Fibroblast of lung (primary cell): ENCODE measurements around the gene EDA. TPM values are rescaled to one million over a fixed set of nuclear protein-coding genes. Genes with fewer than 3 reads are reported as not detected.
A peak's percentile ranks its signal among the peaks of the same experiment; 100 is the strongest.

ENCODE experiments used
- DNase-seq, 2 donors: peaks; one replicate each; pipeline versions ENCODE4 v3.0.0 to v3.0.0-alpha.2; 2010; ENCODE audit warnings: low read depth in 2 of 2
- H2AFZ ChIP-seq: 2 replicates; pipeline ENCODE4 v1.5.1; 2012; ENCODE audit warnings: low read length, control low read depth, inconsistent platforms
- H3K27ac ChIP-seq: 2 replicates; pipeline ENCODE4 v1.5.1; 2011; ENCODE audit warnings: low read length, control low read depth; ENCODE audit not compliant: insufficient read depth
- H3K27me3 ChIP-seq: 2 replicates; pipeline ENCODE4 v1.5.1; 2011; ENCODE audit warnings: mild to moderate bottlenecking, low read length; ENCODE audit not compliant: control insufficient read depth, insufficient read depth
- H3K36me3 ChIP-seq: 2 replicates; pipeline ENCODE4 v1.5.1; 2011; ENCODE audit warnings: low read length; ENCODE audit not compliant: control insufficient read depth, insufficient read depth
- H3K4me1 ChIP-seq: 2 replicates; pipeline ENCODE4 v1.5.1; 2011; ENCODE audit warnings: low read length; ENCODE audit not compliant: control insufficient read depth, insufficient read depth; ENCODE audit errors: extremely low read depth
- H3K4me2 ChIP-seq: 2 replicates; pipeline ENCODE4 v1.5.1; 2011; ENCODE audit warnings: low read length, control low read depth; ENCODE audit not compliant: insufficient read depth; ENCODE audit errors: extremely low read depth
- H3K4me3 ChIP-seq, 4 experiments: fragments of 200-600 bp in 1 of 4; sonication (generic) in 1 of 4; replicated peaks in 1 of 4; 2 replicates each; pipeline ENCODE4 v1.5.1; 2011 to 2016; ENCODE audit warnings: low read length in 4 of 4, low read depth in 3 of 4, mild to moderate bottlenecking in 3 of 4, control low read depth in 2 of 4, inconsistent platforms in 1 of 4, mixed read lengths in 1 of 4; ENCODE audit not compliant: insufficient read depth in 1 of 4; ENCODE audit errors: control extremely low read depth in 1 of 4
- H3K79me2 ChIP-seq: 2 replicates; pipeline ENCODE4 v1.5.1; 2012; ENCODE audit warnings: mild to moderate bottlenecking, low read length, inconsistent platforms; ENCODE audit not compliant: control insufficient read depth, insufficient read depth
- H3K9ac ChIP-seq: 2 replicates; pipeline ENCODE4 v1.5.1; 2011; ENCODE audit warnings: mild to moderate bottlenecking, low read length, control low read depth; ENCODE audit not compliant: insufficient read depth
- H3K9me3 ChIP-seq: 2 replicates; pipeline ENCODE4 v1.5.1; 2012; ENCODE audit warnings: low read depth, low read length; ENCODE audit not compliant: control insufficient read depth, insufficient read depth
- H4K20me1 ChIP-seq: 2 replicates; pipeline ENCODE4 v1.5.1; 2011; ENCODE audit warnings: low read length; ENCODE audit not compliant: control insufficient read depth, insufficient read depth; ENCODE audit errors: extremely low read depth
- EZH2 ChIP-seq: IDR thresholded peaks from 2 replicates; pipeline ENCODE4 v1.5.1; 2012; ENCODE audit warnings: low read length, control low read depth, mild to moderate bottlenecking; ENCODE audit errors: missing control alignments
- polyA plus RNA-seq, 2 donors: library from polyadenylated mRNA; depleted of rRNA in 1 of 2; stranded (reverse) in 1 of 2; unstranded in 1 of 2; fragments of >200 nt; gene quantifications; 2 replicates each; pipeline ENCODE4 v1.2.1, GENCODE V29; 2011 to 2012; ENCODE audit warnings: missing spikeins in 1 of 2
- total RNA-seq: library from RNA; depleted of rRNA; stranded (reverse); fragments of >200 nt; gene quantifications from 2 replicates; pipeline ENCODE4 v1.2.1, GENCODE V29; 2014
- TF ChIP-seq, protein P1 (sequence below), 2 donors: IDR thresholded peaks in 1 of 2; conservative IDR thresholded peaks in 1 of 2; 1 replicate in 1 of 2; 2 replicates in 1 of 2; pipeline ENCODE4 v1.5.1; 2011 to 2012; ENCODE audit warnings: low read length in 2 of 2, control low read depth in 1 of 2, inconsistent platforms in 1 of 2, low read depth in 1 of 2, mild to moderate bottlenecking in 1 of 2

EDA gene
- total and polyA plus RNA-seq, 2 donors (not counting 1 experiment from before 2014, with no cell fraction given) = 0.17 to 0.20 TPM

DNA sequence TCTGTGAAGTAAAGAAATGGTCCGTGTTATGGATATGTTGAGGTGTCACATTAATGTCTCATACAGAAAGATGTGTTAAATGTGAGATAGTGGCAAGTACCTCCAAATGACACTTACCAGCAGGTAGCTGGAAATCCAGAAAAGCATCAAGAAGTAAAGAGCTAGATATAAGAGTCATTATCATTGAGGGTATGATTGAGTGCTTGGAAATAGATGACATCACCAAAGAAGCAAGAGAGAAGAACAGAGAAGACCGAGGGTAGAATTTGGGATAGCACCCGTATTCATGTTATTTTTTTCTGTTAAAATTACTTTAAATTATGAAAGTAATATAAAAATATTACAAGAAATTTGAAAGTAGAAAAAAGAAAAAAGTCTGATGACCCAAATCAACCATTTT, 15.7 kb upstream of the EDA start:
- no peak overlapping the region for H3K9ac ChIP-seq
- H3K27ac ChIP-seq = no peak overlapping the region
- DNase-seq = no peak
- no peaks in the 10 kb centered on the region for H3K9me3 ChIP-seq
- no peaks in the 10 kb centered on the region for H3K4me1 ChIP-seq
- H3K4me3 ChIP-seq = no peak overlapping the region
- H3K27me3 ChIP-seq = no peaks in the 10 kb centered on the region
- H2AFZ ChIP-seq = no peak overlapping the region
- no peak overlapping the region for H3K4me2 ChIP-seq
- no peaks in the 10 kb centered on the region for H3K79me2 ChIP-seq
- no peak for TF ChIP-seq EZH2
- TF ChIP-seq, protein P1, sequence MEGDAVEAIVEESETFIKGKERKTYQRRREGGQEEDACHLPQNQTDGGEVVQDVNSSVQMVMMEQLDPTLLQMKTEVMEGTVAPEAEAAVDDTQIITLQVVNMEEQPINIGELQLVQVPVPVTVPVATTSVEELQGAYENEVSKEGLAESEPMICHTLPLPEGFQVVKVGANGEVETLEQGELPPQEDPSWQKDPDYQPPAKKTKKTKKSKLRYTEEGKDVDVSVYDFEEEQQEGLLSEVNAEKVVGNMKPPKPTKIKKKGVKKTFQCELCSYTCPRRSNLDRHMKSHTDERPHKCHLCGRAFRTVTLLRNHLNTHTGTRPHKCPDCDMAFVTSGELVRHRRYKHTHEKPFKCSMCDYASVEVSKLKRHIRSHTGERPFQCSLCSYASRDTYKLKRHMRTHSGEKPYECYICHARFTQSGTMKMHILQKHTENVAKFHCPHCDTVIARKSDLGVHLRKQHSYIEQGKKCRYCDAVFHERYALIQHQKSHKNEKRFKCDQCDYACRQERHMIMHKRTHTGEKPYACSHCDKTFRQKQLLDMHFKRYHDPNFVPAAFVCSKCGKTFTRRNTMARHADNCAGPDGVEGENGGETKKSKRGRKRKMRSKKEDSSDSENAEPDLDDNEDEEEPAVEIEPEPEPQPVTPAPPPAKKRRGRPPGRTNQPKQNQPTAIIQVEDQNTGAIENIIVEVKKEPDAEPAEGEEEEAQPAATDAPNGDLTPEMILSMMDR (conservative IDR thresholded peaks at IDR 0.05 in 1 of 2, IDR thresholded peaks at IDR 0.05 in 1 of 2; ENCODE audit: low read depth in 1 of 2, low read length in 2 of 2) = no peak
- no peaks in the 10 kb centered on the region for H3K36me3 ChIP-seq
- H4K20me1 ChIP-seq = no peaks in the 10 kb centered on the region

- Histone ChIP-seq H3K27me3 (no peaks in the 10 kb centered on the region), H2AFZ (no peak overlapping the region), H3K27ac (no peak overlapping the region), H4K20me1 (no peaks in the 10 kb centered on the region), H3K4me2 (no peak overlapping the region), H3K4me1 (no peaks in the 10 kb centered on the region), H3K9me3 (no peaks in the 10 kb centered on the region), H3K79me2 (no peaks in the 10 kb centered on the region), H3K4me3 (no peak overlapping the region), H3K9ac (no peak overlapping the region), H3K36me3 (no peaks in the 10 kb centered on the region)
- DNase-seq = peak in 1 of 2 donors; percentile 15
- no peak for TF ChIP-seq EZH2
- TF ChIP-seq, protein P1 (conservative IDR thresholded peaks at IDR 0.05 in 1 of 2, IDR thresholded peaks at IDR 0.05 in 1 of 2; ENCODE audit: low read depth in 1 of 2, low read length in 2 of 2) = no peak
Measured at GRCh38 chrX:69603566-69604194, 12.2 kb upstream of the EDA start.

GRCh38 chrX:69605521-69605920, 10.4 kb upstream of the EDA start:
- Histone ChIP-seq H3K9me3 (no peaks in the 10 kb centered on the region), H3K27ac (no peak overlapping the region)
- no peak for TF ChIP-seq EZH2
- TF ChIP-seq, protein P1 (conservative IDR thresholded peaks at IDR 0.05 in 1 of 2, IDR thresholded peaks at IDR 0.05 in 1 of 2; ENCODE audit: low read depth in 1 of 2, low read length in 2 of 2) = no peak

More at GRCh38 chrX:69605521-69605920, 10.4 kb upstream of the EDA start:
- Histone ChIP-seq H3K4me1 (no peaks in the 10 kb centered on the region), H3K27me3 (no peaks in the 10 kb centered on the region), H3K4me2 (no peak overlapping the region), H2AFZ (no peak overlapping the region), H3K79me2 (no peaks in the 10 kb centered on the region), H3K9ac (no peak overlapping the region), H4K20me1 (no peaks in the 10 kb centered on the region), H3K36me3 (no peaks in the 10 kb centered on the region), H3K4me3 (no peak overlapping the region)
- DNase-seq = no peak
